ENCODE data around the gene ZNF700.
"Not testable (repeated sequence)": the region's sequence is repeated elsewhere in the genome, so short reads cannot be mapped to it uniquely, and the experiment has no call there.

The ZNF700 gene

GRCh38 chr19:11924886-11925650 is at the start of gene ZNF700:
ZNF700 (plus strand) TSS chr19:11925107; CDS start chr19:11925211, 104 bp downstream.
- DNase-seq (ENCODE audit: insufficient read length, low spot score) (peak; percentile 95), FAIRE-seq (peak; percentile 55)

GRCh38 chr19:11879687-11880266 is 45.1 kb upstream of the ZNF700 start:
- DNase-seq (ENCODE audit: insufficient read length, low spot score), result not testable (repeated sequence)
- FAIRE-seq, result peak; percentile 58

- DNase-seq (ENCODE audit: insufficient read length, low spot score) (no peak), FAIRE-seq (no peak)
Observed at GRCh38 chr19:11880598-11880997, 44.3 kb upstream of the ZNF700 start.

- FAIRE-seq, result no peak
Observed at GRCh38 chr19:11881151-11881800, 43.6 kb upstream of the ZNF700 start.

GRCh38 chr19:11882606-11883005 is 42.3 kb upstream of the ZNF700 start:
- FAIRE-seq (no peak), DNase-seq (ENCODE audit: insufficient read length, low spot score) (no peak)

More at GRCh38 chr19:11881151-11881800, 43.6 kb upstream of the ZNF700 start:
- peak; percentile 55 for DNase-seq (ENCODE audit: insufficient read length, low spot score)

GRCh38 chr19:11887234-11887610 is 37.7 kb upstream of the ZNF700 start:
- DNase-seq (ENCODE audit: insufficient read length, low spot score) (no peak), FAIRE-seq (no peak)

GRCh38 chr19:11887611-11888531 is 37.0 kb upstream of the ZNF700 start, which contains the start of gene ZNF69:
ZNF69 (plus strand) TSS chr19:11887782; CDS start chr19:11887924, 142 bp downstream.
- DNase-seq (ENCODE audit: insufficient read length, low spot score) (peak; percentile 84), FAIRE-seq (no peak)

GRCh38 chr19:11889901-11890300 is 35.0 kb upstream of the ZNF700 start:
- not testable (repeated sequence) for FAIRE-seq

GRCh38 chr19:11890634-11891033 is 34.3 kb upstream of the ZNF700 start:
- FAIRE-seq (no peak), DNase-seq (ENCODE audit: insufficient read length, low spot score) (no peak)

More at GRCh38 chr19:11889901-11890300, 35.0 kb upstream of the ZNF700 start:
- DNase-seq (ENCODE audit: insufficient read length, low spot score), result not testable (repeated sequence)

GRCh38 chr19:11894851-11895250 is 30.1 kb upstream of the ZNF700 start:
- DNase-seq (ENCODE audit: insufficient read length, low spot score) (no peak), FAIRE-seq (no peak)

GRCh38 chr19:11902228-11902627 is 22.7 kb upstream of the ZNF700 start:
- FAIRE-seq, result no peak
- no peak for DNase-seq (ENCODE audit: insufficient read length, low spot score)

- no peak for FAIRE-seq
Observed at GRCh38 chr19:11905928-11906327, 19.0 kb upstream of the ZNF700 start.

GRCh38 chr19:11911937-11912336 is 13.0 kb upstream of the ZNF700 start:
- not testable (repeated sequence) for FAIRE-seq; DNase-seq (ENCODE audit: insufficient read length, low spot score)

More at GRCh38 chr19:11905928-11906327, 19.0 kb upstream of the ZNF700 start:
- DNase-seq (ENCODE audit: insufficient read length, low spot score), result no peak

- not testable (repeated sequence) for FAIRE-seq; DNase-seq (ENCODE audit: insufficient read length, low spot score)
Observed at GRCh38 chr19:11914417-11915051, 10.4 kb upstream of the ZNF700 start.

- FAIRE-seq, result no peak
- no peak for DNase-seq (ENCODE audit: insufficient read length, low spot score)
Observed at GRCh38 chr19:11921852-11922495, 2.9 kb upstream of the ZNF700 start.

GRCh38 chr19:11925651-11926187 is 812 bp downstream of the ZNF700 start:
- DNase-seq (ENCODE audit: insufficient read length, low spot score); FAIRE-seq: not testable (repeated sequence)

- DNase-seq (ENCODE audit: insufficient read length, low spot score) (no peak), FAIRE-seq (no peak)
Observed at GRCh38 chr19:11927227-11927626, 2.3 kb downstream of the ZNF700 start.

- FAIRE-seq (no peak), DNase-seq (ENCODE audit: insufficient read length, low spot score) (no peak)
Observed at GRCh38 chr19:11931051-11931450, 6.1 kb downstream of the ZNF700 start.

- FAIRE-seq, result no peak
Observed at GRCh38 chr19:11931513-11931912, 6.6 kb downstream of the ZNF700 start.

More at GRCh38 chr19:11931513-11931912, 6.6 kb downstream of the ZNF700 start:
- no peak for DNase-seq (ENCODE audit: insufficient read length, low spot score)

All from HTR-8/SVneo (cell line).